Mesendoderm (in vitro differentiated cells): ENCODE measurements around the gene C10orf105.

Source experiments
- DNase-seq: peaks from one replicate; pipeline ENCODE4 v3.0.0; 2013
- H2AK5ac ChIP-seq: 2 replicates; pipeline ENCODE4 v1.6.1; 2013; ENCODE audit warnings: low read length, inconsistent platforms
- H2BK120ac ChIP-seq: 2 replicates; pipeline ENCODE4 v1.6.1; 2013; ENCODE audit warnings: low read depth, mild to moderate bottlenecking, low read length, moderate library complexity, mixed read lengths
- H2BK15ac ChIP-seq: replicated peaks from 2 replicates; pipeline ENCODE4 v1.6.1; 2013; ENCODE audit warnings: low read depth, mild to moderate bottlenecking, moderate library complexity
- H2BK5ac ChIP-seq: 2 replicates; pipeline ENCODE4 v1.6.1; 2013; ENCODE audit warnings: low read length, inconsistent platforms
- H3K18ac ChIP-seq: 2 replicates; pipeline ENCODE4 v1.6.1; 2013; ENCODE audit warnings: mild to moderate bottlenecking, low read length, mixed read lengths
- H3K23ac ChIP-seq: one replicate; pipeline ENCODE4 v1.6.1; 2013; ENCODE audit warnings: low read length
- H3K27ac ChIP-seq: 2 replicates; pipeline ENCODE4 v1.5.1; 2013; ENCODE audit warnings: low read depth, mild to moderate bottlenecking, inconsistent platforms, low read length, moderate library complexity
- H3K27me3 ChIP-seq: 2 replicates; pipeline ENCODE4 v1.6.1; 2013; ENCODE audit warnings: low read length, control low read depth, mild to moderate bottlenecking, inconsistent platforms; ENCODE audit not compliant: insufficient read depth, poor library complexity
- H3K36me3 ChIP-seq: 2 replicates; pipeline ENCODE4 v1.6.1; 2013; ENCODE audit warnings: low read length, inconsistent platforms; ENCODE audit not compliant: control insufficient read depth, insufficient read depth
- H3K4ac ChIP-seq: one replicate; pipeline ENCODE4 v1.6.1; 2013; ENCODE audit warnings: low read depth, mild to moderate bottlenecking, low read length, moderate library complexity
- H3K4me1 ChIP-seq: 2 replicates; pipeline ENCODE4 v1.6.1; 2013; ENCODE audit warnings: low read depth, low read length, inconsistent platforms; ENCODE audit not compliant: control insufficient read depth
- H3K4me2 ChIP-seq: 2 replicates; pipeline ENCODE4 v1.6.1; 2013; ENCODE audit warnings: low read length
- H3K4me3 ChIP-seq: 2 replicates; pipeline ENCODE4 v1.5.1; 2013; ENCODE audit warnings: mild to moderate bottlenecking, low read length
- H3K56ac ChIP-seq: one replicate; pipeline ENCODE4 v1.6.1; 2013; ENCODE audit warnings: low read length
- H3K79me1 ChIP-seq: 2 replicates; pipeline ENCODE4 v1.6.1; 2013; ENCODE audit warnings: low read length, inconsistent platforms
- H3K79me2 ChIP-seq: 2 replicates; pipeline ENCODE4 v1.6.1; 2013; ENCODE audit warnings: mild to moderate bottlenecking, low read length; ENCODE audit not compliant: control insufficient read depth, insufficient read depth
- H3K9ac ChIP-seq: 2 replicates; pipeline ENCODE4 v1.6.1; 2013; ENCODE audit warnings: low read length, inconsistent platforms
- H4K5ac ChIP-seq: one replicate; pipeline ENCODE4 v1.6.1; 2013; ENCODE audit warnings: low read length
- H4K8ac ChIP-seq: one replicate; pipeline ENCODE4 v1.6.1; 2013; ENCODE audit warnings: low read depth, mild to moderate bottlenecking, control low read depth, low read length, moderate library complexity
- WGBS: extraction: QIAGEN DNeasy Blood & Tissue Kit; methylation state at CpG from one replicate; pipeline ENCODE4 v1.1.7; 2013; ENCODE audit warnings: low lambda C conversion rate, missing lambda C conversion rate; ENCODE audit not compliant: insufficient coverage; ENCODE audit errors: extremely low coverage; 5-methylcytosine and 5-hydroxymethylcytosine counted together

The C10orf105 gene

DNA sequence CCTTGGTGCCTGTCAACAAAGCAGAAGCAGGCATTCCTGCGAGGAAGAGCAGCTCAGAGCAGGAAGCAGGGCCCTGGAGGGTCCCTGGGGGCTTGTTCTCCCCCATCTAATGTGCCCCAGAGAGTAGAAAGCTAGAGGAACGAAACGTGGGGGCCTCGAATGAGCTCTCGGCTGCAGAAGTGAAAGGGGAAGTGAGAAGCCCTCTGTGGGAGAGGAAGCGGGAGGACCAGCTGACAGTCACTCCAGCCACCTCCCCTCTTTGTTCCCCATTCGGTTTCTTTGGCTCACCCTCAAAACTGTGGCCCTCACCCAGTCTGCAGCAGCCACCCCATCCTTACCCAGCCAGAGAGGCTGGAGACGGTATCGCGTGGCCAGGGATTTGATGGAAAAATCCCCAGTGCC lies 25.0 kb downstream of the C10orf105 start:
- H4K8ac ChIP-seq, result no peak overlapping the region
- no peaks in the 10 kb centered on the region for H3K4me1 ChIP-seq
- no peak overlapping the region for H3K4me3 ChIP-seq
- no peak overlapping the region for H2BK120ac ChIP-seq
- no peak overlapping the region for H3K4ac ChIP-seq
- H3K4me2 ChIP-seq, result no peak overlapping the region
- H2AK5ac ChIP-seq, result no peak overlapping the region
- H3K18ac ChIP-seq, result no peak overlapping the region
- H3K27ac ChIP-seq, result no peak overlapping the region
- H3K23ac ChIP-seq, result no peak overlapping the region
- no peaks in the 10 kb centered on the region for H3K79me2 ChIP-seq
- DNase-seq, result no peak
- no peak overlapping the region for H2BK5ac ChIP-seq
- no peak overlapping the region for H4K5ac ChIP-seq
- no peaks in the 10 kb centered on the region for H3K27me3 ChIP-seq
- no peak overlapping the region for H3K56ac ChIP-seq
- no peak overlapping the region for H3K9ac ChIP-seq
- no peaks in the 10 kb centered on the region for H3K79me1 ChIP-seq
- H2BK15ac ChIP-seq, result no peak overlapping the region
- no CpG with 5 or more reads among the region's 10 CpGs for WGBS
- H3K36me3 ChIP-seq, result no peaks in the 10 kb centered on the region

DNA sequence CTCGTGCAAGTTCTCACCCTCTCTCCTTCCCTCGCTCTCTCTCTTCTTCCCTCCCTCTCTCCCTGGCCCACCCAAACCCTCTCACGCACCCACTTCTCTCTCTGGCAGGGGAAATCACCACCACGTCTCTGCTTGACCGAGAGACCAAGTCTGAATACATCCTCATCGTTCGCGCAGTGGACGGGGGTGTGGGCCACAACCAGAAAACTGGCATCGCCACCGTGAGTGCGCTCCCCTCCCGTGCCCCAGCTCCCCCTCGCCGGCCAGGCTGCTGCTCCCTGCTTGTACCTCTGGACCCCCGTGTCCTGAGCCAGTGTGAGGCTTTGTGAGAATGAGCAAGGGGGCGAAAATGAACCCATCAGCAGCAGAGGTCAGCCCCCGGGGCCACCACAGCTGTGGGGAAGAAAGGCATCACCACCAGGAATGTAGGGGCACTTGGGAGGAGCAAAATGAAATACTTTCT lies 25.5 kb downstream of the C10orf105 start:
- Histone ChIP-seq H3K79me1 (no peaks in the 10 kb centered on the region), H3K79me2 (no peaks in the 10 kb centered on the region), H2BK120ac (no peak overlapping the region), H4K8ac (no peak overlapping the region), H3K27ac (no peak overlapping the region), H3K27me3 (no peaks in the 10 kb centered on the region), H3K18ac (no peak overlapping the region), H3K36me3 (no peaks in the 10 kb centered on the region), H3K4ac (no peak overlapping the region), H3K23ac (no peak overlapping the region), H3K4me3 (no peak overlapping the region), H4K5ac (no peak overlapping the region), H2BK15ac (no peak overlapping the region), H2AK5ac (no peak overlapping the region), H3K56ac (no peak overlapping the region), H3K4me2 (no peak overlapping the region), H2BK5ac (no peak overlapping the region), H3K4me1 (no peaks in the 10 kb centered on the region), H3K9ac (no peak overlapping the region)
- no CpG with 5 or more reads among the region's 18 CpGs for WGBS
- DNase-seq, result no peak

DNA sequence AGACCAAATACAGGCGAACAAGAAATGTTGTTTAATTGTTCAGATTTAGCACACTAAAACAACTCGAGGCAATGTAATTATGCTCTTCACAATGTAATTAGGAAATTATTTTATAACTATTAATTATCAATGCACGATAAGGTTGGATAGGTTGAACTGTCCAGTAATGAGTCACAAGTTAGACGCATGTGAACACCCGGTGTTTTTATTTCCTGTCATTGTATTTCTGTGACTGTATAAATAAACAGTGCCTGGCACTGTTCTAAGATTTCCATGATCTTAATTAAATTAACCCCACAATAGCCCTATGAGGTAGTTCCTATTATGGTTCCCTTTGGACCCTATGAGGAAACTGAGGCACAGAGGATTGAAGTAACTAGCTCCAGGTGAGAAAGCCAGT lies 26.2 kb downstream of the C10orf105 start:
- no peaks in the 10 kb centered on the region for H3K79me1 ChIP-seq
- no peak overlapping the region for H3K56ac ChIP-seq
- no peaks in the 10 kb centered on the region for H3K4me1 ChIP-seq
- no peak overlapping the region for H2BK15ac ChIP-seq
- no peak overlapping the region for H3K4me3 ChIP-seq
- H3K27ac ChIP-seq, result no peak overlapping the region
- no peak overlapping the region for H3K18ac ChIP-seq
- no peak overlapping the region for H2AK5ac ChIP-seq
- WGBS, result no CpG with 5 or more reads among the region's 5 CpGs
- H3K79me2 ChIP-seq, result no peaks in the 10 kb centered on the region
- no peak overlapping the region for H2BK120ac ChIP-seq
- H2BK5ac ChIP-seq, result no peak overlapping the region
- no peak overlapping the region for H3K4me2 ChIP-seq
- no peak overlapping the region for H4K8ac ChIP-seq
- no peaks in the 10 kb centered on the region for H3K27me3 ChIP-seq
- no peak overlapping the region for H4K5ac ChIP-seq
- H3K36me3 ChIP-seq, result no peaks in the 10 kb centered on the region
- no peak overlapping the region for H3K23ac ChIP-seq
- H3K4ac ChIP-seq, result no peak overlapping the region
- no peak for DNase-seq
- H3K9ac ChIP-seq, result no peak overlapping the region

DNA sequence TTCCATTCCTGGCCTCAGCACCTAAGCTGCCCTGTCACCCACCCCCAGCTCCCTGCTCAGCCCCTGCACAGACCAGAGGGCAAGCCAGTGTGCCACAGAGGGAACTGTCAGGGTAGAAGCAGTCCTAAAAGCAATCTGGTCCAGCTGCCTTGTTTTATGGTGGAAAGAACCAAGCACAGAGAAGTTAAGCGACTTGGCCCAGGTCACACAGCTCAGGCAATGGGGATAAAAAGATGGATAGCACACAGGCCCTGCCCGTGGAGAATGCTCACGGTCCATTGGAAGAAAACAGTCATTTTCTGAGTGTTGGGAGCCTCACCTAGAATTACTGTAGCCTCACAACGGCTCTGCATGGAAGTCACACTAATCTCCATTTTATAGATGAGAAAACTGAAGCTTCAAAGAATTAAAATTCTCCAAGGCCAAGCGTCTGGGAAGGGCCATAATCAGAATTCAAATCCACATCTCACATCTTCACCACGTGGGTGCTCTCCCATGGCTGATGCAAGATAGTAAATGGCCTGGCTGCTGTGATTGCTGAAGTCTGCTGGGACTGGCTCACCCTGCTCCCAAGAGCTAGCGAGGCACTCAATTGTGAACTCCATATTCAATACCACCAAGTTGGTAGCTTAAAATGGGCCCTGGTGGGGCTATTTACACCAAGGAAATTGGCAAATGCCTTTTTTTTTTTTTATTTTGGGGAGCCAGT lies 26.8 kb downstream of the C10orf105 start:
- no peak overlapping the region for H2BK120ac ChIP-seq
- no peaks in the 10 kb centered on the region for H3K79me2 ChIP-seq
- no peak overlapping the region for H3K56ac ChIP-seq
- no peaks in the 10 kb centered on the region for H3K79me1 ChIP-seq
- H4K8ac ChIP-seq, result no peak overlapping the region
- no peak overlapping the region for H2BK5ac ChIP-seq
- H4K5ac ChIP-seq, result no peak overlapping the region
- no peaks in the 10 kb centered on the region for H3K36me3 ChIP-seq
- H2BK15ac ChIP-seq, result no peak overlapping the region
- DNase-seq, result no peak
- H3K9ac ChIP-seq, result no peak overlapping the region
- no CpG with 5 or more reads among the region's 7 CpGs for WGBS
- H2AK5ac ChIP-seq, result no peak overlapping the region
- no peak overlapping the region for H3K23ac ChIP-seq
- H3K27me3 ChIP-seq, result no peaks in the 10 kb centered on the region
- H3K27ac ChIP-seq, result no peak overlapping the region
- no peak overlapping the region for H3K4me2 ChIP-seq
- H3K4me1 ChIP-seq, result no peaks in the 10 kb centered on the region
- H3K4ac ChIP-seq, result no peak overlapping the region
- no peak overlapping the region for H3K4me3 ChIP-seq
- no peak overlapping the region for H3K18ac ChIP-seq

DNA sequence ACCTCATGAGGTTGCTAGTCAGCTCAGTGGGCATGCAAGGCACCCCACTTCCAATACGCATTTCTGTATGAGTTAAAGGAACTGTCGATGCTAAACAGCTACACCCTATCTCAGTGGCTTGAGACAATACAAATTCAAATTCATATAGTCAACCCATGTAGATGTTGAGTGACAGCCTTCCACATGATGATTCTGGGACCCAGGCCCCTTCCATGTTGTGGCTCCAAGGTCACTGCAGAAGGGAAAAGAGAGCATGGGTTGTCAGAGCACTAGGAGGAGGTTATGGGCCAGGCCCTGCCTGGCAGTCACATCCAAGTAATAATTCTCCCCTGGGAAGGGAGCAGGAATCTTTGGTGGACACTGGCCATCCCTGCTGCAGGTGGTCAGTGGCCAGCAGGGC lies 28.2 kb downstream of the C10orf105 start:
- no peak for DNase-seq
- no peak overlapping the region for H3K23ac ChIP-seq
- H3K4me1 ChIP-seq, result no peaks in the 10 kb centered on the region
- H2BK5ac ChIP-seq, result no peak overlapping the region
- H3K4me2 ChIP-seq, result no peak overlapping the region
- H2BK120ac ChIP-seq, result no peak overlapping the region
- H3K27ac ChIP-seq, result no peak overlapping the region
- H3K79me2 ChIP-seq, result no peaks in the 10 kb centered on the region
- H3K9ac ChIP-seq, result no peak overlapping the region
- no peak overlapping the region for H3K4me3 ChIP-seq
- H2AK5ac ChIP-seq, result no peak overlapping the region
- no peak overlapping the region for H4K8ac ChIP-seq
- H3K18ac ChIP-seq, result no peak overlapping the region
- no CpG with 5 or more reads among the region's 2 CpGs for WGBS
- H2BK15ac ChIP-seq, result no peak overlapping the region
- no peak overlapping the region for H3K56ac ChIP-seq
- H3K4ac ChIP-seq, result no peak overlapping the region
- no peaks in the 10 kb centered on the region for H3K36me3 ChIP-seq
- H3K79me1 ChIP-seq, result no peaks in the 10 kb centered on the region
- no peak overlapping the region for H4K5ac ChIP-seq
- H3K27me3 ChIP-seq, result no peaks in the 10 kb centered on the region
